ENCODE results near the gene KIAA0753.

The KIAA0753 gene

GRCh38 chr17:6633263-6633662 is 7.2 kb downstream of the KIAA0753 start:
- Histone ChIP-seq H4K20me1 (ENCODE audit: insufficient read depth, low read length) (no peaks in the 10 kb centered on the region), H3F3A (ENCODE audit: insufficient read depth, low read length) (no peaks in the 10 kb centered on the region), H3K4me3 (ENCODE audit: low read length) (no peak overlapping the region), H3K9ac (ENCODE audit: low read length) (no peak overlapping the region), H3K27ac (ENCODE audit: low read length) (no peak overlapping the region), H2AFZ (ENCODE audit: low read length) (no peak overlapping the region), H3K4me1 (ENCODE audit: low read length) (no peaks in the 10 kb centered on the region), H3K79me2 (ENCODE audit: low read length) (no peaks in the 10 kb centered on the region), H3K9me2 (replicated peaks; ENCODE audit: insufficient read depth, low read length) (no peaks in the 10 kb centered on the region), H3K4me2 (ENCODE audit: low read depth, low read length) (no peak overlapping the region), H3K9me3 (replicated peaks; ENCODE audit: insufficient read depth, low read length) (no peaks in the 10 kb centered on the region), H3K27me3 (replicated peaks; ENCODE audit: insufficient read depth, low read length) (no peaks in the 10 kb centered on the region), H3K36me3 (replicated peaks; ENCODE audit: insufficient read depth, low read length) (0 out of 2 replicates have a peak, but pooled peaks cover 3% of the 10 kb centered on the region)
- no peak for DNase-seq
- TF ChIP-seq CTCF (IDR thresholded peaks at IDR 0.05; ENCODE audit: low read length) (no peak), EZH2phosphoT487 (IDR thresholded peaks at IDR 0.05; ENCODE audit: low read length) (no peak), EZH2 (optimal IDR thresholded peaks at IDR 0.05; ENCODE audit: low read depth, low read length) (no peak)

- no peak for DNase-seq
- no peaks in the 10 kb centered on the region for H3F3A ChIP-seq (ENCODE audit: insufficient read depth, low read length)
- no peak overlapping the region for H3K4me2 ChIP-seq (ENCODE audit: low read depth, low read length)
- H3K79me2 ChIP-seq (ENCODE audit: low read length): no peaks in the 10 kb centered on the region
- H3K27me3 ChIP-seq (replicated peaks; ENCODE audit: insufficient read depth, low read length): no peaks in the 10 kb centered on the region
- no peak overlapping the region for H3K9ac ChIP-seq (ENCODE audit: low read length)
- no peak overlapping the region for H3K4me3 ChIP-seq (ENCODE audit: low read length)
- H3K9me3 ChIP-seq (replicated peaks; ENCODE audit: insufficient read depth, low read length): no peaks in the 10 kb centered on the region
- no peaks in the 10 kb centered on the region for H4K20me1 ChIP-seq (ENCODE audit: insufficient read depth, low read length)
- H2AFZ ChIP-seq (ENCODE audit: low read length): no peak overlapping the region
- no peaks in the 10 kb centered on the region for H3K9me2 ChIP-seq (replicated peaks; ENCODE audit: insufficient read depth, low read length)
- no peak overlapping the region for H3K27ac ChIP-seq (ENCODE audit: low read length)
- TF ChIP-seq EZH2phosphoT487 (IDR thresholded peaks at IDR 0.05; ENCODE audit: low read length) (no peak), CTCF (IDR thresholded peaks at IDR 0.05; ENCODE audit: low read length) (no peak), EZH2 (optimal IDR thresholded peaks at IDR 0.05; ENCODE audit: low read depth, low read length) (no peak)
- 0 out of 2 replicates have a peak, but pooled peaks cover 3% of the 10 kb centered on the region for H3K36me3 ChIP-seq (replicated peaks; ENCODE audit: insufficient read depth, low read length)
- H3K4me1 ChIP-seq (ENCODE audit: low read length): no peaks in the 10 kb centered on the region
Observed at GRCh38 chr17:6632530-6632929, 8.0 kb downstream of the KIAA0753 start.

DNA sequence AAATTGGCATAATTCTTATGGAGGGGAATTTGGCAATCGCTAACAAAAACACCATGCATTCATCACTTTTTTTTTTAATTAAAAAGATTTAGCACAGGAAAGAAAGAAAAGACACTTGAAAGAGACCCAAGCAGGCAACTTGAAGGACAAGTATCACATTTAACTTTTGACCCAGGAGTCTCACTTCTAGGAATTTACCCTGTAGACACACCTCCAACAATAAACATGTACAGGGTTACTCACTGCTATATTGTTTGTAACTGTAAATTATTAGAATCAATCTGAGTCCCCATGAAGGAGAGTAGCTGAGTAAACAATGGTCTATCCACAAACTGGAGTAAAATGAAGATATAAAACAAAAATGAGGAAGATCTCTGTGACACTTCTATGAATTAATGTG is 10.1 kb downstream of the KIAA0753 start:
- TF ChIP-seq EZH2 (optimal IDR thresholded peaks at IDR 0.05; ENCODE audit: low read depth, low read length) (no peak), EZH2phosphoT487 (IDR thresholded peaks at IDR 0.05; ENCODE audit: low read length) (no peak), CTCF (IDR thresholded peaks at IDR 0.05; ENCODE audit: low read length) (no peak)
- Histone ChIP-seq H3K4me1 (ENCODE audit: low read length) (no peaks in the 10 kb centered on the region), H3K4me3 (ENCODE audit: low read length) (no peak overlapping the region), H3K36me3 (replicated peaks; ENCODE audit: insufficient read depth, low read length) (0 out of 2 replicates have a peak, but pooled peaks cover 3% of the 10 kb centered on the region), H2AFZ (ENCODE audit: low read length) (no peak overlapping the region), H3F3A (ENCODE audit: insufficient read depth, low read length) (no peaks in the 10 kb centered on the region), H4K20me1 (ENCODE audit: insufficient read depth, low read length) (no peaks in the 10 kb centered on the region), H3K9ac (ENCODE audit: low read length) (no peak overlapping the region), H3K4me2 (ENCODE audit: low read depth, low read length) (no peak overlapping the region), H3K9me3 (replicated peaks; ENCODE audit: insufficient read depth, low read length) (no peaks in the 10 kb centered on the region), H3K27ac (ENCODE audit: low read length) (no peak overlapping the region), H3K9me2 (replicated peaks; ENCODE audit: insufficient read depth, low read length) (no peaks in the 10 kb centered on the region), H3K79me2 (ENCODE audit: low read length) (no peaks in the 10 kb centered on the region), H3K27me3 (replicated peaks; ENCODE audit: insufficient read depth, low read length) (no peaks in the 10 kb centered on the region)
- DNase-seq: no peak

All from MM.1S (cell line).